Fibroblast of lung (primary cell): ENCODE measurements around the gene COL2A1. TPM values are rescaled to one million over a fixed set of nuclear protein-coding genes. Genes with fewer than 3 reads are reported as not detected.

Source experiments
- DNase-seq, 2 donors: peaks; one replicate each; pipeline versions ENCODE4 v3.0.0 to v3.0.0-alpha.2; 2010; ENCODE audit warnings: low read depth in 2 of 2
- H2AFZ ChIP-seq: 2 replicates; pipeline ENCODE4 v1.5.1; 2012; ENCODE audit warnings: low read length, control low read depth, inconsistent platforms
- H3K27ac ChIP-seq: 2 replicates; pipeline ENCODE4 v1.5.1; 2011; ENCODE audit warnings: low read length, control low read depth; ENCODE audit not compliant: insufficient read depth
- H3K27me3 ChIP-seq: 2 replicates; pipeline ENCODE4 v1.5.1; 2011; ENCODE audit warnings: mild to moderate bottlenecking, low read length; ENCODE audit not compliant: control insufficient read depth, insufficient read depth
- H3K36me3 ChIP-seq: 2 replicates; pipeline ENCODE4 v1.5.1; 2011; ENCODE audit warnings: low read length; ENCODE audit not compliant: control insufficient read depth, insufficient read depth
- H3K4me1 ChIP-seq: 2 replicates; pipeline ENCODE4 v1.5.1; 2011; ENCODE audit warnings: low read length; ENCODE audit not compliant: control insufficient read depth, insufficient read depth; ENCODE audit errors: extremely low read depth
- H3K4me2 ChIP-seq: 2 replicates; pipeline ENCODE4 v1.5.1; 2011; ENCODE audit warnings: low read length, control low read depth; ENCODE audit not compliant: insufficient read depth; ENCODE audit errors: extremely low read depth
- H3K4me3 ChIP-seq, 4 experiments: fragments of 200-600 bp in 1 of 4; sonication (generic) in 1 of 4; replicated peaks in 1 of 4; 2 replicates each; pipeline ENCODE4 v1.5.1; 2011 to 2016; ENCODE audit warnings: low read length in 4 of 4, low read depth in 3 of 4, mild to moderate bottlenecking in 3 of 4, control low read depth in 2 of 4, inconsistent platforms in 1 of 4, mixed read lengths in 1 of 4; ENCODE audit not compliant: insufficient read depth in 1 of 4; ENCODE audit errors: control extremely low read depth in 1 of 4
- H3K79me2 ChIP-seq: 2 replicates; pipeline ENCODE4 v1.5.1; 2012; ENCODE audit warnings: mild to moderate bottlenecking, low read length, inconsistent platforms; ENCODE audit not compliant: control insufficient read depth, insufficient read depth
- H3K9ac ChIP-seq: 2 replicates; pipeline ENCODE4 v1.5.1; 2011; ENCODE audit warnings: mild to moderate bottlenecking, low read length, control low read depth; ENCODE audit not compliant: insufficient read depth
- H3K9me3 ChIP-seq: 2 replicates; pipeline ENCODE4 v1.5.1; 2012; ENCODE audit warnings: low read depth, low read length; ENCODE audit not compliant: control insufficient read depth, insufficient read depth
- H4K20me1 ChIP-seq: 2 replicates; pipeline ENCODE4 v1.5.1; 2011; ENCODE audit warnings: low read length; ENCODE audit not compliant: control insufficient read depth, insufficient read depth; ENCODE audit errors: extremely low read depth
- CTCF ChIP-seq, 2 donors: IDR thresholded peaks in 1 of 2; conservative IDR thresholded peaks in 1 of 2; 1 replicate in 1 of 2; 2 replicates in 1 of 2; pipeline ENCODE4 v1.5.1; 2011 to 2012; ENCODE audit warnings: low read length in 2 of 2, control low read depth in 1 of 2, inconsistent platforms in 1 of 2, low read depth in 1 of 2, mild to moderate bottlenecking in 1 of 2
- EZH2 ChIP-seq: IDR thresholded peaks from 2 replicates; pipeline ENCODE4 v1.5.1; 2012; ENCODE audit warnings: low read length, control low read depth, mild to moderate bottlenecking; ENCODE audit errors: missing control alignments
- polyA plus RNA-seq, 2 donors: library from polyadenylated mRNA; depleted of rRNA in 1 of 2; stranded (reverse) in 1 of 2; unstranded in 1 of 2; fragments of >200 nt; gene quantifications; 2 replicates each; pipeline ENCODE4 v1.2.1, GENCODE V29; 2011 to 2012; ENCODE audit warnings: missing spikeins in 1 of 2
- total RNA-seq: library from RNA; depleted of rRNA; stranded (reverse); fragments of >200 nt; gene quantifications from 2 replicates; pipeline ENCODE4 v1.2.1, GENCODE V29; 2014

COL2A1 gene
- total and polyA plus RNA-seq, 2 donors (not counting 1 experiment from before 2014, with no cell fraction given): not detected

DNA sequence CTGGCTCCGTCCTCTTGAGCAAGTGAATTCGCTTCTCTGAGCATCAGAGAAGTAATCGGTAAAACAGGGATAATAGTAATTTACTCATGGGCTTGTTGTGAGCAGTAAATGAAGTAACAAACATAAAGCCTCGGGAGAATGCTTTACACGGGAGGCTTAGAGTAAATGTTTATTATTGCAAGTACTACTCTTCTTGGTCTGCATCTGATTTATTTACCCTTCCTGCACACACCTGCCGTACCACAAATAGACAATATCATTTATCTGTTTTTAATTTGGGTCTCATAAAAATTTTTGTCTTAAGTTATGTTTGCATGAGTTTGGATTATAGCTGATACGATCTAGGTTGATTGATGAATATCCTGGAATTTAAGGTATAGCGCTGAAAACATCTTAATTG lies 7.8 kb upstream of the COL2A1 start:
- no peaks in the 10 kb centered on the region for H4K20me1 ChIP-seq
- H2AFZ ChIP-seq: no peak overlapping the region
- H3K79me2 ChIP-seq: no peaks in the 10 kb centered on the region
- no peak overlapping the region for H3K27ac ChIP-seq
- H3K4me3 ChIP-seq: no peak overlapping the region
- H3K27me3 ChIP-seq: peaks cover 39% of the 10 kb centered on the region
- no peak overlapping the region for H3K9ac ChIP-seq
- no peak overlapping the region for H3K4me2 ChIP-seq
- no peak for DNase-seq
- H3K4me1 ChIP-seq: no peaks in the 10 kb centered on the region
- no peak for TF ChIP-seq EZH2
- no peak for TF ChIP-seq CTCF (conservative IDR thresholded peaks at IDR 0.05 in 1 of 2, IDR thresholded peaks at IDR 0.05 in 1 of 2; ENCODE audit: low read depth in 1 of 2, low read length in 2 of 2)
- no peaks in the 10 kb centered on the region for H3K9me3 ChIP-seq
- no peaks in the 10 kb centered on the region for H3K36me3 ChIP-seq

DNA sequence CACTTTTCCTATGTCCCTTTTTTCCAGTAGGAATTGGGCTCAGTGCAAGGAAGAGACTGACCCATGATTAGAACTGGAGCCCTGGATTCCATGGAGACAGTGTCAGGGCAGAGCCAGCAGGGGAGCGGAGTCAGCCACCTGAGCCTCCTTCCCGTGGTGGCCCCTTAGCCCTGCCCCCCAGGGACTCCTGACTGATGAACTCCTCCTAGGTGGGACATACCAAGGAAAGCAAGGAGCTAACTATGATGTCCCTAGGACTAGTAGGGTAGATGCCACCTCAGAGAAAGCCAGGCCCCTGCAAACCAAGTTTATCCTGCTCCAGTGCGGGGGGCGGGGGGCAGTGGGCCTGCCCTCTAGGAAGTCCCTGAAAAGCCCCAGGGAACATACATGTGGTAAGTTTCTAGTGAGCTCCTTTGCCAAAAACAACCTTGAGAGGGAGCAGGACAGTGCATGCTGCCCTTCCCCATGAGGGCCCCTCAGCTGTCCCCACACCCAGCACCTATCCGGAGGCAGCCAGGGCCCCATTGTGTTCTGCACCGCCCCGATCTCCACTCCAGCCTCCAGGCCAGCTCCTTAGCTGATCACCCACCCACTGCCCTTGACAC lies 6.2 kb upstream of the COL2A1 start:
- H3K79me2 ChIP-seq: no peaks in the 10 kb centered on the region
- no peak for DNase-seq
- no peak for TF ChIP-seq CTCF (conservative IDR thresholded peaks at IDR 0.05 in 1 of 2, IDR thresholded peaks at IDR 0.05 in 1 of 2; ENCODE audit: low read depth in 1 of 2, low read length in 2 of 2)
- no peak for TF ChIP-seq EZH2
- H3K27me3 ChIP-seq: peaks cover 46% of the 10 kb centered on the region
- no peaks in the 10 kb centered on the region for H4K20me1 ChIP-seq
- no peak overlapping the region for H2AFZ ChIP-seq
- no peak overlapping the region for H3K4me3 ChIP-seq
- H3K4me1 ChIP-seq: no peaks in the 10 kb centered on the region
- no peaks in the 10 kb centered on the region for H3K36me3 ChIP-seq
- no peak overlapping the region for H3K27ac ChIP-seq
- no peak overlapping the region for H3K4me2 ChIP-seq
- H3K9ac ChIP-seq: no peak overlapping the region
- H3K9me3 ChIP-seq: no peaks in the 10 kb centered on the region

- no peaks in the 10 kb centered on the region for H3K9me3 ChIP-seq
- no peak for TF ChIP-seq CTCF (conservative IDR thresholded peaks at IDR 0.05 in 1 of 2, IDR thresholded peaks at IDR 0.05 in 1 of 2; ENCODE audit: low read depth in 1 of 2, low read length in 2 of 2)
- no peak for TF ChIP-seq EZH2
- no peaks in the 10 kb centered on the region for H3K4me1 ChIP-seq
- peaks cover 46% of the 10 kb centered on the region for H3K27me3 ChIP-seq
- H3K36me3 ChIP-seq: no peaks in the 10 kb centered on the region
- DNase-seq: no peak
- no peak overlapping the region for H3K4me3 ChIP-seq
- H2AFZ ChIP-seq: no peak overlapping the region
- H3K79me2 ChIP-seq: no peaks in the 10 kb centered on the region
- no peak overlapping the region for H3K4me2 ChIP-seq
- no peak overlapping the region for H3K27ac ChIP-seq
- no peaks in the 10 kb centered on the region for H4K20me1 ChIP-seq
- H3K9ac ChIP-seq: no peak overlapping the region
These were observed 5.2 kb upstream of the COL2A1 start for GRCh38 chr12:48009471-48009870.
